ENCODE results near the gene SUSD6. TPM values are rescaled to one million over a fixed set of nuclear protein-coding genes. Genes with fewer than 3 reads are reported as not detected.
"Not testable (repeated sequence)": the region's sequence is repeated elsewhere in the genome, so short reads cannot be mapped to it uniquely, and the experiment has no call there.

SUSD6 gene
- total RNA-seq, 2 donors from 2014 or later, result 27.3 to 70.3 TPM

- Histone ChIP-seq H3K9me3 (no peaks in the 10 kb centered on the region), H3K4me1 (peaks cover 41% of the 10 kb centered on the region), H3K27ac (peak overlapping the region; percentile 88), H3K9ac (ENCODE audit: low read depth in 2 of 2, low read length in 2 of 2) (peak overlapping the region in 1 of 2 donors; percentile 83), H3K4me3 (no peak overlapping the region), H3K36me3 (no peaks in the 10 kb centered on the region), H3K27me3 (no peaks in the 10 kb centered on the region)
- TF ChIP-seq, protein P1, sequence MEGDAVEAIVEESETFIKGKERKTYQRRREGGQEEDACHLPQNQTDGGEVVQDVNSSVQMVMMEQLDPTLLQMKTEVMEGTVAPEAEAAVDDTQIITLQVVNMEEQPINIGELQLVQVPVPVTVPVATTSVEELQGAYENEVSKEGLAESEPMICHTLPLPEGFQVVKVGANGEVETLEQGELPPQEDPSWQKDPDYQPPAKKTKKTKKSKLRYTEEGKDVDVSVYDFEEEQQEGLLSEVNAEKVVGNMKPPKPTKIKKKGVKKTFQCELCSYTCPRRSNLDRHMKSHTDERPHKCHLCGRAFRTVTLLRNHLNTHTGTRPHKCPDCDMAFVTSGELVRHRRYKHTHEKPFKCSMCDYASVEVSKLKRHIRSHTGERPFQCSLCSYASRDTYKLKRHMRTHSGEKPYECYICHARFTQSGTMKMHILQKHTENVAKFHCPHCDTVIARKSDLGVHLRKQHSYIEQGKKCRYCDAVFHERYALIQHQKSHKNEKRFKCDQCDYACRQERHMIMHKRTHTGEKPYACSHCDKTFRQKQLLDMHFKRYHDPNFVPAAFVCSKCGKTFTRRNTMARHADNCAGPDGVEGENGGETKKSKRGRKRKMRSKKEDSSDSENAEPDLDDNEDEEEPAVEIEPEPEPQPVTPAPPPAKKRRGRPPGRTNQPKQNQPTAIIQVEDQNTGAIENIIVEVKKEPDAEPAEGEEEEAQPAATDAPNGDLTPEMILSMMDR (IDR thresholded peaks at IDR 0.05), result no peak
- no peak for DNase-seq
- intact Hi-C loops (cut with DNase I), result no loop called here
Observed at GRCh38 chr14:69696633-69697557, 85.5 kb downstream of the SUSD6 start.

GRCh38 chr14:69698572-69698971, 87.2 kb downstream of the SUSD6 start:
- Histone ChIP-seq H3K9ac (ENCODE audit: low read depth in 2 of 2, low read length in 2 of 2) (no peak overlapping the region), H3K9me3 (no peaks in the 10 kb centered on the region), H3K27me3 (no peaks in the 10 kb centered on the region), H3K36me3 (no peaks in the 10 kb centered on the region), H3K27ac (no peak overlapping the region), H3K4me1 (peaks cover 32% of the 10 kb centered on the region), H3K4me3 (no peak overlapping the region)
- intact Hi-C loops (cut with DNase I), result no loop called here
- no peak for DNase-seq
- TF ChIP-seq, protein P1 (IDR thresholded peaks at IDR 0.05), result no peak

GRCh38 chr14:69699243-69699642, 87.8 kb downstream of the SUSD6 start:
- H3K27ac ChIP-seq; H3K4me3 ChIP-seq; H3K27me3 ChIP-seq; H3K36me3 ChIP-seq; H3K9me3 ChIP-seq; H3K9ac ChIP-seq (ENCODE audit: low read depth in 2 of 2, low read length in 2 of 2); intact Hi-C loops (cut with DNase I); DNase-seq: not testable (repeated sequence)
- H3K4me1 ChIP-seq, result peaks cover 30% of the 10 kb centered on the region

GRCh38 chr14:69699748-69700303, 88.4 kb downstream of the SUSD6 start:
- no peak for DNase-seq
- Histone ChIP-seq H3K9me3 (no peaks in the 10 kb centered on the region), H3K4me1 (peaks cover 27% of the 10 kb centered on the region), H3K27ac (no peak overlapping the region), H3K27me3 (no peaks in the 10 kb centered on the region), H3K36me3 (peaks cover 5% of the 10 kb centered on the region), H3K4me3 (no peak overlapping the region), H3K9ac (ENCODE audit: low read depth in 2 of 2, low read length in 2 of 2) (no peak overlapping the region)
- TF ChIP-seq, protein P1 (IDR thresholded peaks at IDR 0.05), result no peak
- intact Hi-C loops (cut with DNase I), result no loop called here

DNA sequence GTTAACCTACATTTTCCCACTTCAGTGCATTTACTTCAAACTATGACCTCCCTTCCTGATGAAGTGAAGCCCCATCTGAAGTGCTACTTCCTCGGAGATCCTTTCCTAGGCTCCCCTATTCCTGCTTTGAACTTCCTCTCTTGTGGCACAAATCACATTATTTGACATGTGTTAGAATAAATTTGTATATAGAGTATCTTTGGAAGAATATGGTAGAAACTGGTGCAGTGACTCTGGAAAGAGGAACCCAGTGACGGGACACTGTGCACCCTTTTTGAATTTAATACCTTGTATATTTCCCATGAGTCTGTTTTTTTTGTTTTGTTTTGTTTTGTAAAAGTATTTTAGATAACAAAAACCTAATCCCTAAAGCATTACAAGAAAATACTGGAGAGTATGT, 89.2 kb downstream of the SUSD6 start:
- H3K4me1 ChIP-seq, result peaks cover 20% of the 10 kb centered on the region
- intact Hi-C loops (cut with DNase I), result no loop called here
- TF ChIP-seq, protein P1 (IDR thresholded peaks at IDR 0.05), result no peak
- no peaks in the 10 kb centered on the region for H3K27me3 ChIP-seq
- no peak overlapping the region for H3K9ac ChIP-seq (ENCODE audit: low read depth in 2 of 2, low read length in 2 of 2)
- no peak overlapping the region for H3K27ac ChIP-seq
- no peak for DNase-seq
- H3K9me3 ChIP-seq, result no peaks in the 10 kb centered on the region
- H3K4me3 ChIP-seq, result no peak overlapping the region
- H3K36me3 ChIP-seq, result peaks cover 9% of the 10 kb centered on the region

- H3K27ac ChIP-seq, result no peak overlapping the region
- intact Hi-C loops (cut with DNase I), result no loop called here
- H3K4me1 ChIP-seq, result peaks cover 12% of the 10 kb centered on the region
- no peaks in the 10 kb centered on the region for H3K27me3 ChIP-seq
- no peaks in the 10 kb centered on the region for H3K9me3 ChIP-seq
- no peak for DNase-seq
- H3K4me3 ChIP-seq, result no peak overlapping the region
- no peak overlapping the region for H3K9ac ChIP-seq (ENCODE audit: low read depth in 2 of 2, low read length in 2 of 2)
- TF ChIP-seq, protein P1 (IDR thresholded peaks at IDR 0.05), result no peak
- peaks cover 9% of the 10 kb centered on the region for H3K36me3 ChIP-seq
Observed at GRCh38 chr14:69701291-69701690, 89.9 kb downstream of the SUSD6 start.
